Caco-2 (cell line): Measurements from ENCODE around the gene RUBCN. TPM values are rescaled to one million over a fixed set of nuclear protein-coding genes. Genes with fewer than 3 reads are reported as not detected.

ENCODE experiments used
- BruUV-seq: library from RNA; stranded (reverse); fragments of 400-500 nt; replicated peaks from 2 replicates; lab custom pipeline; 2021; lab: Mats Ljungman, UMichigan
- CTCF ChIA-PET: fragments of 300-600 bp; sonication (Branson Sonifier 250); formaldehyde crosslinking; loops from one replicate; lab custom pipeline; 2022; ENCODE audit warnings: antibody characterized with exemption; lab: Charles Lee
- POLR2A ChIA-PET: fragments of 300-600 bp; sonication (Branson Sonifier 250); formaldehyde crosslinking; loops from one replicate; lab custom pipeline; 2022; ENCODE audit warnings: antibody characterized with exemption; lab: Charles Lee
- DNase-seq, 2 experiments: peaks; one replicate each; pipeline versions ENCODE4 v3.0.0 to v3.0.0-alpha.2; 2020 to 2022
- H3K27me3 ChIP-seq: replicated peaks from 2 replicates; pipeline ENCODE4 v1.6.0; 2011; ENCODE audit warnings: low read length; ENCODE audit not compliant: control insufficient read depth, insufficient read depth
- H3K36me3 ChIP-seq: 2 replicates; pipeline ENCODE4 v1.5.1; 2011; ENCODE audit warnings: low read length; ENCODE audit not compliant: control insufficient read depth, insufficient read depth
- H3K4me1 ChIP-seq: fragments of 250-450 bp; sonication (Bioruptor Pico); 2 replicates; pipeline ENCODE4 v1.5.1; 2020; ENCODE audit warnings: mild to moderate bottlenecking
- H3K4me3 ChIP-seq: 2 replicates; pipeline ENCODE4 v1.5.1; 2011; ENCODE audit warnings: low read depth, mild to moderate bottlenecking, control low read depth, low read length
- H3K9me3 ChIP-seq: fragments of 250-450 bp; sonication (Bioruptor Pico); 2 replicates; pipeline ENCODE4 v1.5.1; 2020; ENCODE audit warnings: mild to moderate bottlenecking, moderate library complexity
- H3K27ac Mint-ChIP-seq: one replicate; pipeline ENCODE4 v1.8.0; 2022; ENCODE audit warnings: mixed read lengths; ENCODE audit not compliant: unreplicated experiment
- H3K27me3 Mint-ChIP-seq: one replicate; pipeline ENCODE4 v1.8.0; 2022; ENCODE audit warnings: mixed read lengths; ENCODE audit not compliant: insufficient read depth, unreplicated experiment
- H3K36me3 Mint-ChIP-seq: one replicate; pipeline ENCODE4 v1.8.0; 2022; ENCODE audit warnings: mild to moderate bottlenecking, mixed read lengths; ENCODE audit not compliant: insufficient read depth, unreplicated experiment
- H3K4me1 Mint-ChIP-seq: one replicate; pipeline ENCODE4 v1.8.0; 2022; ENCODE audit warnings: low read depth, mixed read lengths; ENCODE audit not compliant: unreplicated experiment
- H3K4me3 Mint-ChIP-seq: one replicate; pipeline ENCODE4 v1.8.0; 2022; ENCODE audit warnings: mild to moderate bottlenecking, moderate library complexity, mixed read lengths; ENCODE audit not compliant: unreplicated experiment
- H3K9me3 Mint-ChIP-seq: one replicate; pipeline ENCODE4 v1.8.0; 2022; ENCODE audit warnings: mixed read lengths; ENCODE audit not compliant: unreplicated experiment
- CTCF ChIP-seq, 2 experiments: fragments of 200-600 bp in 1 of 2; IDR thresholded peaks; 1 replicate in 1 of 2; 2 replicates in 1 of 2; pipeline versions ENCODE4 v1.5.1 to v1.8.0; 2011 to 2022; ENCODE audit warnings: antibody characterized with exemption in 1 of 2, control low read depth in 1 of 2, inconsistent platforms in 1 of 2, low read depth in 1 of 2, low read length in 1 of 2, mild to moderate bottlenecking in 1 of 2, moderate library complexity in 1 of 2; ENCODE audit not compliant: insufficient read depth in 1 of 2, severe bottlenecking in 1 of 2, unreplicated experiment in 1 of 2
- intact Hi-C: fragments of 100-400 bp; cut with micrococcal nuclease; formaldehyde crosslinking; loops from one replicate; pipeline ENCODE4 v1.10.0; 2022; ENCODE audit not compliant: unreplicated experiment
- total RNA-seq: library from RNA; stranded (reverse); gene quantifications from 2 replicates; pipeline ENCODE4 v1.2.3, GENCODE V29; 2022

RUBCN gene
- total RNA-seq, 1 experiment from 2014 or later, result 10.6 TPM

GRCh38 chr3:197706658-197707057 lies 30.0 kb downstream of the RUBCN start:
- no TSS peak for BruUV-seq
- POLR2A ChIA-PET, result no interaction called here
- no peaks in the 10 kb centered on the region for H3K9me3 ChIP-seq
- TF ChIP-seq CTCF (IDR thresholded peaks at IDR 0.05; ENCODE audit: insufficient read depth in 1 of 2, low read depth in 1 of 2, low read length in 1 of 2, severe bottlenecking in 1 of 2, unreplicated experiment in 1 of 2), result no peak
- no peaks in the 10 kb centered on the region for H3K9me3 Mint-ChIP-seq
- H3K27me3 ChIP-seq, result no peaks in the 10 kb centered on the region
- CTCF ChIA-PET, result no interaction called here
- peaks cover 6% of the 10 kb centered on the region for H3K36me3 Mint-ChIP-seq
- H3K27me3 Mint-ChIP-seq, result no peaks in the 10 kb centered on the region
- H3K4me1 Mint-ChIP-seq, result no peaks in the 10 kb centered on the region
- intact Hi-C loops, result no loop called here
- DNase-seq, result no peak
- H3K4me3 ChIP-seq, result no peak overlapping the region
- peaks cover 2% of the 10 kb centered on the region; the same call in 1 of the 2 replicates for H3K4me1 ChIP-seq
- H3K4me3 Mint-ChIP-seq, result no peak overlapping the region
- H3K27ac Mint-ChIP-seq, result no peak overlapping the region
- H3K36me3 ChIP-seq, result no peaks in the 10 kb centered on the region

DNA sequence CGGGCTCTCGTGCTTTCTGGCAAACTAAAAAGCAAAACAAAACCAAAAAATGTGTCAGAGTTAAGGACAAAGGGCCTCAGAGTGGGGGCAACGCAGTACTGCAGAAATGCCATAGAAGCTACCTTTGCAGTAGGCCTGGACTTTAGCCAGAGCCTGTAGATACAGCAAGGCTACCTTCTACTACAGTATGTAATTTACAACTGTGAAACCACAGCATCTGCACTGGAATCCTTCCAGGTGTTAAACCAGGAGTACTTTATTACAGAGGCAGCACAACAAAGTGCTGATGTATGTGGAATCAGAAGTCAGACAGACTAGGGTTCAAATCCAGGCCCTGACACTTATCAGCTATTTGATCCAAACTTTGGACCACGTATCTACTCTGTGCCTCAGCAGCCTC lies 34.9 kb downstream of the RUBCN start:
- H3K27me3 ChIP-seq, result no peaks in the 10 kb centered on the region
- no peak overlapping the region for H3K4me3 Mint-ChIP-seq
- H3K4me1 ChIP-seq, result no peaks in the 10 kb centered on the region
- no peak overlapping the region for H3K4me3 ChIP-seq
- BruUV-seq, result no TSS peak
- DNase-seq, result no peak
- CTCF ChIA-PET, result no interaction called here
- no peaks in the 10 kb centered on the region for H3K9me3 Mint-ChIP-seq
- POLR2A ChIA-PET, result no interaction called here
- H3K9me3 ChIP-seq, result no peaks in the 10 kb centered on the region
- intact Hi-C loops, result no loop called here
- no peak overlapping the region for H3K27ac Mint-ChIP-seq
- no peaks in the 10 kb centered on the region for H3K4me1 Mint-ChIP-seq
- H3K27me3 Mint-ChIP-seq, result no peaks in the 10 kb centered on the region
- H3K36me3 ChIP-seq, result no peaks in the 10 kb centered on the region
- H3K36me3 Mint-ChIP-seq, result peaks cover 14% of the 10 kb centered on the region
- TF ChIP-seq CTCF (IDR thresholded peaks at IDR 0.05; ENCODE audit: insufficient read depth in 1 of 2, low read depth in 1 of 2, low read length in 1 of 2, severe bottlenecking in 1 of 2, unreplicated experiment in 1 of 2), result no peak

GRCh38 chr3:197700095-197700494 lies 36.6 kb downstream of the RUBCN start:
- intact Hi-C loops, result no loop called here
- no peaks in the 10 kb centered on the region for H3K27me3 Mint-ChIP-seq

More at GRCh38 chr3:197700095-197700494, 36.6 kb downstream of the RUBCN start:
- ChIA-PET CTCF (no interaction called here), POLR2A (no interaction called here)
- TF ChIP-seq CTCF (IDR thresholded peaks at IDR 0.05; ENCODE audit: insufficient read depth in 1 of 2, low read depth in 1 of 2, low read length in 1 of 2, severe bottlenecking in 1 of 2, unreplicated experiment in 1 of 2), result no peak
- no TSS peak for BruUV-seq
- H3K4me3 ChIP-seq, result no peak overlapping the region
- DNase-seq, result no peak
- no peaks in the 10 kb centered on the region for H3K9me3 ChIP-seq
- Mint-ChIP-seq H3K4me3 (no peak overlapping the region), H3K36me3 (peaks cover 17% of the 10 kb centered on the region), H3K4me1 (no peaks in the 10 kb centered on the region), H3K27ac (no peak overlapping the region), H3K9me3 (no peaks in the 10 kb centered on the region)
- no peaks in the 10 kb centered on the region for H3K4me1 ChIP-seq
- H3K36me3 ChIP-seq, result no peaks in the 10 kb centered on the region
- H3K27me3 ChIP-seq, result no peaks in the 10 kb centered on the region
